Neural progenitor cell (in vitro differentiated cells): Measurements from ENCODE around the gene PCDH9.

Source experiments
- EZH2 ChIP-seq: fragments of 200-600 bp; sonication (generic); IDR thresholded peaks from 2 replicates; pipeline ENCODE4 v1.6.1; 2017; ENCODE audit warnings: antibody characterized with exemption, mild to moderate bottlenecking, moderate library complexity
- EZH2phosphoT487 ChIP-seq: fragments of 200-600 bp; sonication (generic); IDR thresholded peaks from 2 replicates; pipeline ENCODE4 v1.6.1; 2017; ENCODE audit warnings: antibody characterized with exemption
- TF ChIP-seq, protein P1 (sequence below): fragments of 200-600 bp; sonication (generic); IDR thresholded peaks from 2 replicates; pipeline ENCODE4 v1.5.1; 2017; ENCODE audit warnings: antibody characterized with exemption, mild to moderate bottlenecking

DNA sequence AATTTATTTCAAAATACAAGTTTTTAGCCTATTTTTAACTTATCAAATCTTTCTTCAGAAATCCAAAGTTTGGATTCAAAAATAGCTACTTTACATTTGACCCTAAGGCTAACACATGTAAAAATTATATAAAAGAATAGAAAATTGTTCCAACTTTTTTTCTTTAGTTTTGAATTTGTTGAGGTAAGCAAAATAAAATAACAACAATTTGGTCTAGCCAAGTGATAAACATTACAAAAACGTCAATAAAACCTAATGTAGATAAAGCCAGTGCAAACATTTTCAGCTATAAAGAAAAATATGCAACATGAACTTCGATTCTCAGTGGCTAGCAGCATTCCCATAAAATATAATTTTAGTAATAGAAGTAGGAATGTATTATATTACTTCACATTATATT is 400.3 kb downstream of the PCDH9 start:
- TF ChIP-seq, protein P1, sequence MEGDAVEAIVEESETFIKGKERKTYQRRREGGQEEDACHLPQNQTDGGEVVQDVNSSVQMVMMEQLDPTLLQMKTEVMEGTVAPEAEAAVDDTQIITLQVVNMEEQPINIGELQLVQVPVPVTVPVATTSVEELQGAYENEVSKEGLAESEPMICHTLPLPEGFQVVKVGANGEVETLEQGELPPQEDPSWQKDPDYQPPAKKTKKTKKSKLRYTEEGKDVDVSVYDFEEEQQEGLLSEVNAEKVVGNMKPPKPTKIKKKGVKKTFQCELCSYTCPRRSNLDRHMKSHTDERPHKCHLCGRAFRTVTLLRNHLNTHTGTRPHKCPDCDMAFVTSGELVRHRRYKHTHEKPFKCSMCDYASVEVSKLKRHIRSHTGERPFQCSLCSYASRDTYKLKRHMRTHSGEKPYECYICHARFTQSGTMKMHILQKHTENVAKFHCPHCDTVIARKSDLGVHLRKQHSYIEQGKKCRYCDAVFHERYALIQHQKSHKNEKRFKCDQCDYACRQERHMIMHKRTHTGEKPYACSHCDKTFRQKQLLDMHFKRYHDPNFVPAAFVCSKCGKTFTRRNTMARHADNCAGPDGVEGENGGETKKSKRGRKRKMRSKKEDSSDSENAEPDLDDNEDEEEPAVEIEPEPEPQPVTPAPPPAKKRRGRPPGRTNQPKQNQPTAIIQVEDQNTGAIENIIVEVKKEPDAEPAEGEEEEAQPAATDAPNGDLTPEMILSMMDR, result no peak
- TF ChIP-seq EZH2, result no peak
- TF ChIP-seq EZH2phosphoT487, result no peak
